ENCODE measurements around the gene INSR.
"Not testable (repeated sequence)": the region's sequence is repeated elsewhere in the genome, so short reads cannot be mapped to it uniquely, and the experiment has no call there.

The INSR gene

GRCh38 chr19:7195046-7195445 lies 99.2 kb downstream of the INSR start:
- DNase-seq (ENCODE audit: low read depth in 2 of 2) = no peak

GRCh38 chr19:7194566-7194965 lies 99.6 kb downstream of the INSR start:
- DNase-seq (ENCODE audit: low read depth in 2 of 2) = no peak

GRCh38 chr19:7191946-7192691 lies 102.1 kb downstream of the INSR start:
- DNase-seq (ENCODE audit: low read depth in 2 of 2) = peak in 1 of 2 donors; percentile 36

- DNase-seq (ENCODE audit: low read depth in 2 of 2) = no peak
Observed at GRCh38 chr19:7188698-7189629, 105.2 kb downstream of the INSR start.

GRCh38 chr19:7187605-7188339 lies 106.4 kb downstream of the INSR start:
- DNase-seq (ENCODE audit: low read depth in 2 of 2) = no peak

GRCh38 chr19:7182489-7182888 lies 111.7 kb downstream of the INSR start:
- no peak for DNase-seq (ENCODE audit: low read depth in 2 of 2)

GRCh38 chr19:7179917-7180306 lies 114.3 kb downstream of the INSR start:
- DNase-seq (ENCODE audit: low read depth in 2 of 2) = no peak

GRCh38 chr19:7177926-7178325 lies 116.3 kb downstream of the INSR start:
- DNase-seq (ENCODE audit: low read depth in 2 of 2) = no peak

GRCh38 chr19:7176792-7177191 lies 117.4 kb downstream of the INSR start:
- DNase-seq (ENCODE audit: low read depth in 2 of 2) = no peak

GRCh38 chr19:7172794-7173193 lies 121.4 kb downstream of the INSR start:
- no peak for DNase-seq (ENCODE audit: low read depth in 2 of 2)

- no peak for DNase-seq (ENCODE audit: low read depth in 2 of 2)
Observed at GRCh38 chr19:7170983-7171382, 123.2 kb downstream of the INSR start.

GRCh38 chr19:7168941-7169340 lies 125.3 kb downstream of the INSR start:
- DNase-seq (ENCODE audit: low read depth in 2 of 2) = no peak

- DNase-seq (ENCODE audit: low read depth in 2 of 2) = no peak
Observed at GRCh38 chr19:7161292-7161691, 132.9 kb downstream of the INSR start.

GRCh38 chr19:7159105-7159933 lies 134.9 kb downstream of the INSR start:
- DNase-seq (ENCODE audit: low read depth in 2 of 2) = no peak

GRCh38 chr19:7153022-7153421 lies 141.2 kb downstream of the INSR start:
- no peak for DNase-seq (ENCODE audit: low read depth in 2 of 2)

GRCh38 chr19:7152568-7152967 lies 141.6 kb downstream of the INSR start:
- no peak for DNase-seq (ENCODE audit: low read depth in 2 of 2)

- DNase-seq (ENCODE audit: low read depth in 2 of 2) = no peak
Observed at GRCh38 chr19:7149956-7150705, 144.1 kb downstream of the INSR start.

- DNase-seq (ENCODE audit: low read depth in 2 of 2) = not testable (repeated sequence)
Observed at GRCh38 chr19:7147119-7147675, 147.0 kb downstream of the INSR start.

- not testable (repeated sequence) for DNase-seq (ENCODE audit: low read depth in 2 of 2)
Observed at GRCh38 chr19:7146086-7146485, 148.1 kb downstream of the INSR start.

GRCh38 chr19:7145494-7145893 lies 148.7 kb downstream of the INSR start:
- no peak for DNase-seq (ENCODE audit: low read depth in 2 of 2)
